HL-60 (cell line): Measurements from ENCODE around the gene SMIM28.

ENCODE experiments used
- GABPA ChIP-seq: IDR thresholded peaks from 2 replicates; pipeline ENCODE4 v1.6.1; 2012; ENCODE audit warnings: low read depth
- POLR2AphosphoS5 ChIP-seq: IDR thresholded peaks from 2 replicates; pipeline ENCODE4 v1.6.1; 2012; ENCODE audit warnings: low read depth
- SPI1 ChIP-seq: IDR thresholded peaks from 2 replicates; pipeline ENCODE4 v1.6.1; 2012; ENCODE audit warnings: low read depth, mild to moderate bottlenecking, borderline replicate concordance
- TF ChIP-seq, protein P1 (sequence below): IDR thresholded peaks from one replicate; pipeline ENCODE4 v1.5.1; 2011; ENCODE audit warnings: low read length, control low read depth, inconsistent platforms; ENCODE audit not compliant: insufficient read depth
- TF ChIP-seq, protein P2 (sequence below): IDR thresholded peaks from 2 replicates; pipeline ENCODE4 v1.6.1; 2012; ENCODE audit warnings: low read depth; ENCODE audit not compliant: insufficient replicate concordance

DNA sequence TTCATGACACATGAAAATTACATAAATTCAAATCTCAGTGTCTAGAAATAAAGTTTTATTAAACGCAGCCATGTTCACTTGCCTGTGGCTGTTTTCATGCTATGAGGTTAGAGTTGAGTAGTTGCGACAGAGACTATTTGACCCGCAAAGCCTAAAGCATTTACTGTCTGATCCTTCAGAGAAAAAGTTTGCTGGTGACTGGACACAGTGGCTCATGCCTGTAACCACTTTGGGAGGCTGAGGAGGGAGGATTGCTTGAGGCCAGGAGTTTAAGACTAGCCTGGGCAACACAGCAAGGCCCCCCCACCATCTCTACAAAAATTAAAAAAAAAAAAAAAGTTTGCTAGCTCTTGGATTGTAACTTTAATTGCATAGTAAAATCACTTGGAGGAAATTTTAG is 9.2 kb downstream of the SMIM28 start:
- TF ChIP-seq, protein P1, sequence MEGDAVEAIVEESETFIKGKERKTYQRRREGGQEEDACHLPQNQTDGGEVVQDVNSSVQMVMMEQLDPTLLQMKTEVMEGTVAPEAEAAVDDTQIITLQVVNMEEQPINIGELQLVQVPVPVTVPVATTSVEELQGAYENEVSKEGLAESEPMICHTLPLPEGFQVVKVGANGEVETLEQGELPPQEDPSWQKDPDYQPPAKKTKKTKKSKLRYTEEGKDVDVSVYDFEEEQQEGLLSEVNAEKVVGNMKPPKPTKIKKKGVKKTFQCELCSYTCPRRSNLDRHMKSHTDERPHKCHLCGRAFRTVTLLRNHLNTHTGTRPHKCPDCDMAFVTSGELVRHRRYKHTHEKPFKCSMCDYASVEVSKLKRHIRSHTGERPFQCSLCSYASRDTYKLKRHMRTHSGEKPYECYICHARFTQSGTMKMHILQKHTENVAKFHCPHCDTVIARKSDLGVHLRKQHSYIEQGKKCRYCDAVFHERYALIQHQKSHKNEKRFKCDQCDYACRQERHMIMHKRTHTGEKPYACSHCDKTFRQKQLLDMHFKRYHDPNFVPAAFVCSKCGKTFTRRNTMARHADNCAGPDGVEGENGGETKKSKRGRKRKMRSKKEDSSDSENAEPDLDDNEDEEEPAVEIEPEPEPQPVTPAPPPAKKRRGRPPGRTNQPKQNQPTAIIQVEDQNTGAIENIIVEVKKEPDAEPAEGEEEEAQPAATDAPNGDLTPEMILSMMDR: no peak
- TF ChIP-seq POLR2AphosphoS5 (no peak), SPI1 (no peak), GABPA (no peak)
- TF ChIP-seq, protein P2, sequence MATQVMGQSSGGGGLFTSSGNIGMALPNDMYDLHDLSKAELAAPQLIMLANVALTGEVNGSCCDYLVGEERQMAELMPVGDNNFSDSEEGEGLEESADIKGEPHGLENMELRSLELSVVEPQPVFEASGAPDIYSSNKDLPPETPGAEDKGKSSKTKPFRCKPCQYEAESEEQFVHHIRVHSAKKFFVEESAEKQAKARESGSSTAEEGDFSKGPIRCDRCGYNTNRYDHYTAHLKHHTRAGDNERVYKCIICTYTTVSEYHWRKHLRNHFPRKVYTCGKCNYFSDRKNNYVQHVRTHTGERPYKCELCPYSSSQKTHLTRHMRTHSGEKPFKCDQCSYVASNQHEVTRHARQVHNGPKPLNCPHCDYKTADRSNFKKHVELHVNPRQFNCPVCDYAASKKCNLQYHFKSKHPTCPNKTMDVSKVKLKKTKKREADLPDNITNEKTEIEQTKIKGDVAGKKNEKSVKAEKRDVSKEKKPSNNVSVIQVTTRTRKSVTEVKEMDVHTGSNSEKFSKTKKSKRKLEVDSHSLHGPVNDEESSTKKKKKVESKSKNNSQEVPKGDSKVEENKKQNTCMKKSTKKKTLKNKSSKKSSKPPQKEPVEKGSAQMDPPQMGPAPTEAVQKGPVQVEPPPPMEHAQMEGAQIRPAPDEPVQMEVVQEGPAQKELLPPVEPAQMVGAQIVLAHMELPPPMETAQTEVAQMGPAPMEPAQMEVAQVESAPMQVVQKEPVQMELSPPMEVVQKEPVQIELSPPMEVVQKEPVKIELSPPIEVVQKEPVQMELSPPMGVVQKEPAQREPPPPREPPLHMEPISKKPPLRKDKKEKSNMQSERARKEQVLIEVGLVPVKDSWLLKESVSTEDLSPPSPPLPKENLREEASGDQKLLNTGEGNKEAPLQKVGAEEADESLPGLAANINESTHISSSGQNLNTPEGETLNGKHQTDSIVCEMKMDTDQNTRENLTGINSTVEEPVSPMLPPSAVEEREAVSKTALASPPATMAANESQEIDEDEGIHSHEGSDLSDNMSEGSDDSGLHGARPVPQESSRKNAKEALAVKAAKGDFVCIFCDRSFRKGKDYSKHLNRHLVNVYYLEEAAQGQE: no peak
